Lung microvascular endothelial cell (primary cell): ENCODE data around the gene AASDHPPT. TPM values are rescaled to one million over a fixed set of nuclear protein-coding genes. Genes with fewer than 3 reads are reported as not detected.
"Not testable (repeated sequence)": the region's sequence is repeated elsewhere in the genome, so short reads cannot be mapped to it uniquely, and the experiment has no call there.

Experiments used
- DNase-seq, 2 donors: peaks; one replicate each; pipeline versions ENCODE4 v3.0.0 to v3.0.0-alpha.2; 2010; ENCODE audit warnings: low read depth in 2 of 2
- total RNA-seq: library from RNA; depleted of rRNA; stranded (reverse); fragments of >200 nt; gene quantifications from 2 replicates; pipeline ENCODE4 v1.2.1, GENCODE V29; 2014

AASDHPPT gene, protein sequence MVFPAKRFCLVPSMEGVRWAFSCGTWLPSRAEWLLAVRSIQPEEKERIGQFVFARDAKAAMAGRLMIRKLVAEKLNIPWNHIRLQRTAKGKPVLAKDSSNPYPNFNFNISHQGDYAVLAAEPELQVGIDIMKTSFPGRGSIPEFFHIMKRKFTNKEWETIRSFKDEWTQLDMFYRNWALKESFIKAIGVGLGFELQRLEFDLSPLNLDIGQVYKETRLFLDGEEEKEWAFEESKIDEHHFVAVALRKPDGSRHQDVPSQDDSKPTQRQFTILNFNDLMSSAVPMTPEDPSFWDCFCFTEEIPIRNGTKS
- 33.1 and 37.7 TPM in 2 replicates for total RNA-seq

DNA sequence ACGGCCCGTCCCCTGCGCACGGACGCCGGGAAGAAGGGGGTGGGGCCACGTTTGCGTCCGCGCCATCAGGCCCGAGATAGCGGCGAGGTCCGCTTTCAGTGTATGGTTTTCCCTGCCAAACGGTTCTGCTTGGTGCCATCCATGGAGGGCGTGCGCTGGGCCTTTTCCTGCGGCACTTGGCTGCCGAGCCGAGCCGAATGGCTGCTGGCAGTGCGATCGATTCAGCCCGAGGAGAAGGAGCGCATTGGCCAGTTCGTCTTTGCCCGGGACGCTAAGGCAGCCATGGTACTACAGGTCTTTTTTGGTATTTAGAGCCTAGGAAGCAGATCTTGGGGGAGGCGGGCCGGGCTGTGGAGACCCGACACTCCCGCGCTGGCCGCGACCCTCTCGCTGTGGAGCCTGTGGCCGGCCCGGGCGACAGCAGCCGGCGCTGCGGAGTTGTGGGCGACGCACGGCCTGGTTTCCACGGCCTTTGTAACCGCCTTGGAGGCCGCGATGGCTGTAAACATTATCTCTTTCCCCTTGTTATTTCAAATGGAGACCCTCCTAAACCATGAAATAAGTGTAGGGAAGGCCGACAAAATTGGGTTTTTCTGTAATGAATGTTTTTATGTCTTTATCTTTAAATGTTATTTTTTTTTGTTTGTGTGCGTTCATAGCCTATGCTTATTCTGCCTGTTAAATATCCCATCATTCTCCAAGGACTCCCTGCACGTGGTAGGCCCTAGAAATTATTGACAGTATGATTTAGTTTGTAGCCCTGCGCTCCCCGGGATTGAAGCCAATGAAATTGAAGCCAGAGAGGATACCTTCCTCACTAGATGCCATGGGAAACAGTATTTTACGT is at the start of gene AASDHPPT:
Gene AASDHPPT, plus strand, starts transcription at position 54 of the 847 bp plus-strand sequence. Its CDS starts 49 bp downstream, at position 103.
- DNase-seq: peak; percentile 42 to 66

DNA sequence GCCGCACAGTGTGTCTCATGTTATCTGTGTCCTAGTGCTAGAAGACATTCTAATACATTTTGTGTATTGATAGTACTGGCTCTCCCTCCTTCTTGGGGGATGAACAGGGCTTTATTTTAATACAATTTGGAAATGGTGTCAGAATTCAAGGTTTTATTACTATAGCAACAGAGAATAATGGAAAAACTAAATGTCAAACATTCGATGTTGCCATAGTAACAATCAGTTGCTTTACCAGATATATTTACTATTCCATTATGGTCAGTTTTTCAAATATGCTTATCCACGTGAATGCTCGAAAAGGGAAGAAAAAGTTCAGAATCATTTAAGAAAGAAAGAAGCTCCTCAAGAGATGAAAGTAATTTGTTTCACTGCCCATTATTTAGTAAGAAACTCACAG is 46.9 kb upstream of the AASDHPPT start:
- peak in 1 of 2 donors; percentile 6 for DNase-seq

DNA sequence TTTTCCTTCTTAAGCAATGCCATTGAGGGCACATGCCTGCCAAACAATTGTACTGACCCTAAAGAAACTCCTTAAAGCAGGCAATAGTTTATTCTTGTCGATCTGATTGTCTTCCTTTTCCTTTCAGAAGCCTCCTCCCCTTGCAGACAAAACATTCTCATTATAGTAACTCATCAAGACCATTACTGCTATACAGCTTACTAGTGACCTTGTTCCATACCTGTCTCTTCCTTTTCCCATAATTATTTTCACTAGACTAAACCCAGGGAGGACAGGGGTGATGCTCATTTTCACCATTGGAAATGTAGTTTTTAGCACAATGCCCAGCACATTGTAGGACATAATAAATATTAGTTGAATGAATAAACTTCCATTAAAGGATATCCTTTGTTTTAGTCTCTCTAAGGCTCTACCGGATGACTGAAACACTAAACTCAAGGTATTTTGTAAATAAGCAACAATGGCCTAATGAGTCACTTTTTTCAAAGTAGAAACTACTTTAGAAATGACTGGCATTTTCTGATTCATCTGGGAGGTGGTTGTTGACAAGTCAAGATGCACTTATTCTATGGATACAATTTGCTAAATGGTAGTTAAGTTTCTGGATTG is 46.2 kb upstream of the AASDHPPT start:
- peak in 1 of 2 donors; percentile 69 for DNase-seq

DNA sequence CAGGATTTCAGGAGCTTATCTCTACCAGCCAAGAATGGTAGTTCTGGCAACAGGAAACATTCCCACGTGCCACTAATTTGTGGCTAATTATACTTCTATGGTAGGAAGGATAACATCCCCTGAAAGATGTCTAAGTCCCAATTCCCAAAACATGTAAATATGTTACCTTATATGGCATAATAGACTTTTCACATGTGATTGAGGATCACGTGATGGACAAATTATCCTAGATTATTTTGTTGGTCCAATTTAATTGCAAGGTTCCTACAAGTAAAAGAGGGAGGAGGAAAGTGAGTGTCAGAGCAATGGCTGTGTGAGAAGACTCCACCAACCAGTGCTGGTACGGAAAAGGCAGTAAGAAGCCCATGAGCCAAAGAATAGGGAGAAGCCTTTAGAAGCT is 45.5 kb upstream of the AASDHPPT start:
- no peak for DNase-seq

DNA sequence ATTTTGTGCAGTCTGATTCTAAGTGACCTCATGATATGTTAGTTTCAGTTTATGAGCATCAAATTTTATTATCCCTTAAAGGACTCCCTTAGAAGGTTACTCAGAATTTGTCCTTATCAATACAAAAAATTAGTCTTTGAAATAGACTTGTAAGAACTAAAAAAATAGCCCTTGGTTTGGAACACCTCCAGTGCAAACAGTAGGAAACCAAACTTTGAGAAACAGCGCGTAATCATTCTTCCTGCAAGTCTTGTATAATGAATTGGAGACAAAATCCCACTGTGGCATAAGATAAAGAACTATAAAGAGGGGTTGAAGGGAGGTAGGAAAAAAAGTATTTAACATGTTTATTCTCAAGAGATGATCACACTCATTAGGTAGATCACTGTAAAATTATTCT is 44.6 kb upstream of the AASDHPPT start:
- peak in 1 of 2 donors; percentile 26 for DNase-seq

DNA sequence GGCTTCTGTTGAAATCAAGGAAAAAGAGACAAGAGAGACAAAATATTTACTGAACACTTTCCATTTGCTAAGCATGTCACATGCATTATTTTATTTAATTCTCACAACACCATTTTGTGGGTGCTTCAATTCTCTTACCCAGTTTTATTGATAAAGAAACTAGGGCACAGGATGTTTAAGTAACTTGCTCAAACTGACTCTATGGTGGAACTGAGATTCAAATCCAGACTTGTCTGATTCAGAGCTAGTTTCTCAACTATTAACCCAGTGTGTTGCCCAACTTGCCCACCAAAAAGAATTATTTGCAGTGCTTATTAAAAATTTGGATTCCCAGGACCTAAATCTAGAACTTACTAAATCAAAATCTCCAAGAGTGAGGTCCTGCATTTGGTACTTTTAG is 33.9 kb upstream of the AASDHPPT start:
- DNase-seq: no peak

DNA sequence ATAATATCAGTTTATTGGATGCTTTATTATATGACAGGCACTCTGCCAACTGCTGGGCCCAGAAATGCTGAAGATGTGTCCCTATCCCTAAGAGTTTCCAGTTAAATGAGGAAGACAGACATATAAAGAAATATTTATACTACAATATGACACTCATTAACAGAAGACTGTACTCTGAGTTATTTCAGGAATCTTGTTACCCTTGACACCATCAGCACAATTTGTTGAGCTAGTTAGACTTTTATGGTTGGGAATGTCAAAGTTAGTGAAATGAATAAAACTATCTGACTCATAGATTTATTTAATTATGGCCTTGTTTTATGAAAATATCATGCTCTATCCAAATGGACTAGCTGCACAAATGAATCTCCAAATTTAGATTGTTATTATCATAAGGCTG is 29.8 kb upstream of the AASDHPPT start:
- no peak for DNase-seq

DNA sequence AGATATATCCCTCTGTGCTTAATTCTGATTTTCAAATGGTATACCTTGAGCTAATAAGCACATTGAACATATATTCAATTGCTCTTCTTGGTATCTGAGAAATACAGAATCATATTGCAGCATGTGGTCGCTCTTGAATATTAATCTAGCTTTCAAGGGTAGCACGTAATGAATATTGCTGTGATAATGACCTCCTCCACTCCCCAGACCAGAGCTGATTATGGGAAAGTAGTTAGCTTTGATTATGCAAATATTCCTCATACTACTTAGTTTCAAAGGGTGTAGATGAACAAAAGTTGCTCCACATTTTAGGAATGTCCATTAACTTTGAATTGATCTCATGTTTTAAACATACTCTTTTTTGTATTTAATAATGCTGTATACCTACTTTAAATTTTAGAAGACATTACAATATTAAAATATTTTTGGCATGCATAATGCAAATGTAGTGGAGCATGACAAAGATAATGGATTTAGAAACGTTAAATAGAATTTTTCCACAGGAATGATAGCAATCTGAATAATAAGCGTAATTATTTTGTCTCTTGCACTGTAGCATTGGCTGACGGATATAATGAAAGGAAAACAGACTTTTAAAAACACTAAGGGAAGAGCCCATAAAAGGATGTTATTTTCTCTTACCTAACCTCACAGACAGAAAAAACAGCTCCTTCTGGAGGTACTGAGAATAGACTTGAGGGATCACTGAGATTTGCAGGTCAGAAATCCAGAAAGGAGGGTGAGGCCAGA is 27.6 kb upstream of the AASDHPPT start:
- no peak for DNase-seq

DNA sequence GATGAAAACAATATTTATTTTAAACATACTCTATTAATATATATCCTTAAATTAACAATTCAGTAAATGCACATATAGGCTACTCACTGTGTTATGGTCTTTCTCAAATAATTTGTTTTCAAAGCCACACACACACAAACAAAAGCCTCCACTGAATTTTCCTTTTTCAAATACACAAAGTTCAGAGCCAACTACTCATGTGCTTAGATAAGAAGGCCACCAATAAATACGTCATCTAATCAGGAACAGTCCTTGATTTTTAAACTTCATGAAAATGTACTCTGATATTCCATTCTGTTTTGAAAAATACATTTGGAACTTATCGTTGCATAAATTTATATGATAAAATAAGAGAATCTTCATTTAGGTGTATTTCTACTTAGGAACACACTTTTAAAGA is 26.4 kb upstream of the AASDHPPT start:
- DNase-seq: no peak

DNA sequence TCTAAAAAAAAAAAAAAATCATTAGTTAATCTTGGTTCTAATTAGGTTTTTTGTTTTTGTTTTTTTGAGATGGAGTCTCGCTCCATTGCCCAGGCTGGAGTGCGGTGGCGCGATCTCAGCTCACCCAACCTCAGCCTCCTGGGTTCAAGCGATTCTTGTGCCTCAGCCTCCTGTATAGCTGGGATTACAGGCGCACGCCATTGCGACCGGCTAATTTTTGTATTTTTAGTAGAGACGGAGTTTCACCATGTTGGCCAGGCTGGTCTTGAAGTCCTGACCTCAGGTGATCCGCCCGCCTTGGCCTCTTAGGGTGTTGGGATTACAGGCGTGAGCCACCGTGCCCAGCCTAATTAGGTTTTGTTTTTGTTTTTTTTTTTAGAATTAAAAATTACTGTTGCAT is 19.1 kb upstream of the AASDHPPT start:
- not testable (repeated sequence) for DNase-seq

DNA sequence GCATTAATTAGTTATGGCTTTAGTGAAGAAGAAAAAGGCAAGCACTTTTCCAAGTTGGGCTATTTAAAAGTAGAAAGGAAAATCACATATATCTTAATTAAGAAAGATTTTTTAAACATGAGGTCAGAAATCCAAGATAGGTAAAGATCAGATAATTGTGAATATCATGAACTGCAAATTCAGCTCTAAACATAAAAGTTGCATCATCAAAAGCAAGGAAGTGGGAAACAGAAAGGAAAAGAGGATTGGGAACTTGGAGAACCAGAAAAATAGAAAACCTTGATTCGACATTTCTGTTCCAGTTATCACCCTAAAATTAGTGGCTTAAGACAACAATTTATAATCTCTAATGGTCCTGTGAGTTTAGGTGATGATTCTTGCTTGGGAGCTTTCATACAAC is 17.8 kb upstream of the AASDHPPT start:
- no peak for DNase-seq

DNA sequence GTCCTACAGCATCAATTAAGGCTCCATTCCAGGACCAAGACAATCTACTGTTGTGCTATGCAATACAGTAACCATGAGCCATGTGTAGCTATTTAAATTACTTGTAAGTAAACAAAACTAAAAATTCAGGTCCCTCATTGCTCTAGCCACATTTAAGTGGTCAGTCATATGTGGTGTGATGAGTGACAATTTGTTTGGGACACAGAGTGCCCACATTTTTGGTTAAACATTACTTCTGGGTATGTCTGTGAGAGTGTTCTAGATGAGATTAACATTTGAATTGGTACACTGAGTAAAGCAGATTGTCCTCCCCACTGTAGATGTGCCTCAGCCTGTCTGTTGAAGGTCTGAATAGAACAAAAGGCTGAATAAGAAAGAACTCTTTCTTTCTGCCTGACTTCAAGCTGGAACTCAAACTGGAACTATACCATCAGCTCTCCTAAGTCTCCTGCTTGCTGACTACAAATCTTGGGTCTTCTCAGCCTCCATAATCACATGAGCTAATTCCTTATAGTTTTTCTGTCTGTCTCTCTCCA is 16.1 kb upstream of the AASDHPPT start:
- no peak for DNase-seq

DNA sequence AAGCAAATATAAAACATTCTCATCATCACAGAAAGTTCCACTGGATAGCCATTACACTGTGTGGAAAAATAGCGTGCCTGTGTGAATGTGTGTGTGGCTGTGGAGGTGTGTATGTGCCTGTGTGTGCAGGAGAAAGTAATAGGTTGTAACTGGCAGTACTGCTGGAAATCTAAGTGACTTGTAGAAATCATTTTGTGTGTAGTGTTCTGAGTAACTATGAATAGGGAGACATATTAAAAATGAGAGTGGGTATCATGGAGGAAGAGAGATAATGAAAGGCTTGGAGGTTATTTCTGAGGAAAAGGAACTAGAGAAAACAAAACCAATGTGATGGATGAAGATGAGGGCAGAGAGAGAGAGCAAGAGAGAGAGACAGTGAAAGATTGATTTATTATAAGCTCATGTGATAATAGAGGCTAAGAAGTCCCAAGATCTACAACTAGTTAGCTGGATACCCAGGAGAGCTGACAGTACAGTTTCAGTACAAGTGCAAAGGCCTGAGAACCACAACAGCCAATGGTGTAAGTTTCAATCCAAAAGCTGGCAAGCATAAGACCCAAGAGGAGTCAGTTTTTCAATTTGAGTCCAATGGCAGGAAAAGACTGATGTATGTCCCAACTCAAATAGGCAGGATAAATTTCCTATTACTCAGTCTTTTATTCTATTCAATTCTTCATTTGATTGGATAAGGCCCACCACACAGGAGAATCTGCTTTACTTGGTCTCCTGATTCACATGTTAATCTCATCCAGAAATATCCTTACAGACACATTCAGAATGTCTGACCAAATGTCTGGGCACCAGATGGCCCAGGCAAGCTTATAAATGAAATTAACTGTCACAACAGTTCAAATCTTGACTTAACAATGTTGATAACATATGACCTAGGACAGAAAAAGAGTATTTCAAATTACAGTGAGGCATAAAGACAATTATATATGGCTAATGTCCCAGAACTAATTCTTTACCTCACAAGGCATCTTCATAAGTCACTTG is 15.2 kb upstream of the AASDHPPT start:
- DNase-seq: no peak

DNA sequence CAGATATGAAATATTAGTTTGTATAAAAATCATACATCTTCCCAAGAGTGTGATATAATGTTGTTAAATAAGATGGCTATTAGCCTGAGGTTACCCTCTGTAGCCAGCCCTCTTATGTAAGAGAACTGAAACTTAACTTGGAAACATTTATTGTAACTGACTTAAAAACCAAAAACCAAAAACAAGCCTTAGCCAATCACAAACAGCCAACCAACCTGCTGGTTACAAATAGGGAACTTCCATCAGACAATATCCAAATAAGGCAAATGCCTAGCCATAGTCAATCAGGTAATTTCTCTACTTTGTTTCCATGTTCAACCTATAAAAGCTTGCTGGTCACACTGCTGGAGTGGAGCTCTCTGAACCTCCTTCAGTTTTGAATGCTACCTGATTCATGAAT is 14.5 kb upstream of the AASDHPPT start:
- no peak for DNase-seq

DNA sequence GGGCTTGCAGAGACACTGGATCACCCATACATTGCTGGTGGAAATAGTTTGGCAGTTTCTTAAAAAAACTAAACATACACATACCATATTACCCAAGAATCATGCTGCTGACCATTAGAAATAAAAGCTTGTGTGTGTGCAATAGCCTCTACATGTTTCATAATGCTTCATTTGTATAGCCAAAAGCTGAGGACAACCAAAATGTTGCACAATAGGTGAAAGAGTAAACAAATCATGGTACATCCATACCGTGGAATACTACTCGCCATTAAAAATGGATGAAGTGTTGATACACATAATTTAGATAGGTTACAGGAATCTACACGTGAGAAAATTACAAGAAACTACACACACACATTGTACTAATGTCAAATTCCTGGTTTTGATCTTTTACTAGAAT is 6.9 kb upstream of the AASDHPPT start:
- DNase-seq: no peak

DNA sequence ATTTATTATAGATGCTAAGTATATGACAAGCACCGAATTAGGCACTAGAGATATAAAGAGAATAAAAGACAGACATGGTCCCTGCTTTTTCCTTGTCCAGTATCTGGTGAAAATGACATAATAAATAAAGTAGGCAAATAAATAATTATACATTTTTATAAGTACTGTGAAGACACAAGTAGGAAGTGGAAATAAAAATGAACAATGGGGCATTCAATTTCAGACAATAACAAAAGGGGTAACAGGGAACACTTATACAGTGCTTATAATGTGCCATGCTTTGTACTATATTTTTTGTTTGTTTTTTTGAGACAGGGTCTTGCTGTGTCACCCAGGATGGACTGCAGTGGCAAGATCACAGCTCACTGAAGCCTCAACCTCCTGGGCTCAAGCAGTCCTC is 4.7 kb upstream of the AASDHPPT start:
- DNase-seq: no peak

DNA sequence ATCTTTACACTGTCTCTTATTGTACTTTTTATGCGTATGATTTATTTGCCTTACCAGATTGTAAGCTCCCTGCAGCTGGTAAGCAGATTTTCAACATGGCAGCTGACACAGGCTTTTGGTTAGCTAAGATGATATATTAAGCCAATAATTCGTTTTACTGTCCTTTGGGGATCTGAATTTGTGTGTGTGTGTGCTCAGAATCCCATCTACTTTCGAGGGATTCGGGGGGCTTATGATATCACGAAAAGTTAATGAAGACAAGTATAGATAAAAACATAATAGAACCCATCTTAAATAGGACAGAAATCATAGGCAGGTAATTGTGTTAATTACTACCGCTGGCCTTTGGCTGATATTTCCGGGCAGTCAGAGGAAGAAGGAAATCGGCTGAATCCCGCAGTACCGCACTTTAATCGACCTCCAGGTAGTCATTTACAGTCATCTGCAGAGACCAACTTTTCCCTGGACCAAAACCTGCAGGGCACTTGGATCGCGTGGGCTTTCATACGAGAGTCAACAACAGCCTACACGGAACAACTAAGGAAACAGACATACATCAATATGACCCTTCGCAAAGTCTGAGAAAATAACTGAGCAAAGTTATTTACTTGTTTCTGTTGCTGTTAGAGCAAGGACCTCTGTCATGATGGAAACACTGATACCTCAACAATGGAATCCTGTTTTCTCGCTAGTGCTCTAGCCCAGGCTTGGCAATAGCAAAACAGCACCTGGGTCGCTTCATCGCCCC is 1.1 kb upstream of the AASDHPPT start:
- DNase-seq: no peak

DNA sequence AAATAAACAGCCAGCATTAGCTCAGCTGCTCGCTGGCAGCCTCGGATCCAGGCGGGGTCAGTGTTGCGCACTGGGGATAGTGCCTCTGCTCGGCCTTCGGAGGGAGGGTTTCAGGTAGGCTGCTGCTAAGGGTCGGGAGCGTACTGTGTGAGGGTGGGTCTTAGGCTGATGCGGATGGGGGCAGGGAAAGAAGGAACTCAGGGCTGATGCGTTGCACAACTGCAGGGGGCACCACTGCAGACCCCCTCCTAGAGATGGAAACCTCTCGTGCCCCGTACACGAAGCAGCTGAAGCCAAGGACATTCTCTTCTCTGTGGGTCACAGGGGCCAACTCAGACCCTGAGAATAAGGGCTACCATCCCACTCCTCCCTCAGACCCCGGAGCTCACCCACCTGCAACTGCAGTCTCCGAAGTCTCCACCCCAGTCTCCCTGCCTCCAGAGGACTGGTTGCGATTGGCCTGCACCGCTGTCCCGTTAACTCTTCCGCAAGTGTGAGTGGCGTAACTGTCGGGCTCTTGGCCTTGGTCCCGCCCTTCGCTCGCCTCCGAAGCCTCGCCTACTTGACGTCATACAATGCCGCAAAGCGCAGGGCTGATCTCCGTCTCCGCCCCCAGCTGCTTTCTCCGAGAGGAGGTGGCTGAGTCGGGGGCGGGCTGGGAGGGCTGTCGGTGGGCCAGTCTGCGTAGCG is 398 bp upstream of the AASDHPPT start, which contains the start of gene KBTBD3:
Gene KBTBD3, minus strand, starts transcription at position 429 of the 690 bp plus-strand sequence. CDS start 18,250 bp downstream, outside the sequence.
- DNase-seq: peak; percentile 100

DNA sequence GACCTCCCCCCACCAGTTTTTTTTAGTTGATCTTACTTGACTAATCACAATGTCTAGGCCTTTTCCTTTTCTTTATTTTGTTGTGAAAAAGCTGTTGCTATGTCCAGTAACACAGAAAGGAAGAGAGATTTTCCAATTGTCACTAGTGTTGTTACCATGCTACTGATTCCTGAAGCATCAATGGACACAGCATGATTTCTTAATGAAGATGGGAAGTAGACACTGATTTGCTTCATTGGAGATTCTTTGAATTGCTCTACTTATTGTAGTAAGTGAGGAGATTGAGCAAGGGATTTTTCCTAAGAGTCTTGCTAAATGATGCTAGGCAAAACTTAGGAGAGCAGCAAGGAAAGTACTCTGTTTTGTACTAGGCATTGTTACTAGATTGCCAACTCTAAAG is 4.6 kb downstream of the AASDHPPT start:
- DNase-seq: peak in 1 of 2 donors; percentile 11
